ENCODE results near the gene TSFM. TPM values are rescaled to one million over a fixed set of nuclear protein-coding genes. Genes with fewer than 3 reads are reported as not detected.
A peak's percentile ranks its signal among the peaks of the same experiment; 100 is the strongest.

TSFM gene
- total RNA-seq, 1 experiment from 2014 or later = 40.7 TPM

DNA sequence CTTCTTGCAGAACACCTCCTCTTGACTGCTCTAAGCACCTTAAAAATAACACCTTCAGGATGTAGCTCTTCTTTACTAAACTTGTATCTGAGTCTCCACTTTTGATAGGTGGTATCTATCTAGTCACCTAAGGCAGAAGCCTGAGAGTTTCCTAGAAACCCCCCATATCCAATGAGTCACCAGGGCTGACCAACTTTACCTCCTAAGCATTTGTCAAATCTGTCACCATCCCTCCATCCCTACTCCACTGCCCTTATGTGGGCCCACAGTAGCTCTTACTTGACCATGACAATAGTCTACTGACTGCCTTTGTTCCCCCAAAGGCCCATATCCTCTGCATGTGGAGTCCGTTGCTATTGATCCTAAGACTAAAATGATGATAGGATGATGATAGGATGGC is 20.0 kb downstream of the TSFM start:
- no peak overlapping the region for H3K4me3 ChIP-seq (ENCODE audit: low read length)
- no peak overlapping the region for H3K27ac ChIP-seq (ENCODE audit: low read length)
- no peaks in the 10 kb centered on the region for H3K4me1 ChIP-seq (ENCODE audit: low read length)
- no peak overlapping the region for H3K4me2 ChIP-seq (ENCODE audit: low read depth, low read length, poor library complexity, severe bottlenecking)
- peaks cover 5% of the 10 kb centered on the region for H3K36me3 ChIP-seq (ENCODE audit: insufficient read depth, low read length)
- H3K9me2 ChIP-seq (replicated peaks; ENCODE audit: insufficient read depth, low read length) = no peaks in the 10 kb centered on the region
- no peaks in the 10 kb centered on the region for H3K79me2 ChIP-seq (ENCODE audit: low read length)
- H3K27me3 ChIP-seq (ENCODE audit: low read length) = no peaks in the 10 kb centered on the region
- H3K9ac ChIP-seq (ENCODE audit: low read length) = no peak overlapping the region
- H3K9me3 ChIP-seq (ENCODE audit: low read length) = no peaks in the 10 kb centered on the region
- no peak for DNase-seq
- H4K20me1 ChIP-seq (ENCODE audit: insufficient read depth, low read depth, low read length) = no peaks in the 10 kb centered on the region
- H2AFZ ChIP-seq (ENCODE audit: low read length) = no peak overlapping the region

- no peaks in the 10 kb centered on the region for H3K27me3 ChIP-seq (ENCODE audit: low read length)
- H2AFZ ChIP-seq (ENCODE audit: low read length) = no peak overlapping the region
- H3K9me3 ChIP-seq (ENCODE audit: low read length) = no peaks in the 10 kb centered on the region
- no peaks in the 10 kb centered on the region for H3K9me2 ChIP-seq (replicated peaks; ENCODE audit: insufficient read depth, low read length)
- no peaks in the 10 kb centered on the region for H3K4me1 ChIP-seq (ENCODE audit: low read length)
- no peak overlapping the region for H3K4me3 ChIP-seq (ENCODE audit: low read length)
- no peaks in the 10 kb centered on the region for H3K79me2 ChIP-seq (ENCODE audit: low read length)
- no peak overlapping the region for H3K27ac ChIP-seq (ENCODE audit: low read length)
- no peaks in the 10 kb centered on the region; the same call in none of the 2 replicates for H3K36me3 ChIP-seq (ENCODE audit: insufficient read depth, low read length)
- peak; percentile 53 for DNase-seq
- no peak overlapping the region for H3K4me2 ChIP-seq (ENCODE audit: low read depth, low read length, poor library complexity, severe bottlenecking)
- H4K20me1 ChIP-seq (ENCODE audit: insufficient read depth, low read depth, low read length) = no peaks in the 10 kb centered on the region
- H3K9ac ChIP-seq (ENCODE audit: low read length) = no peak overlapping the region
Measured at GRCh38 chr12:57803319-57803893, 20.8 kb downstream of the TSFM start.

DNA sequence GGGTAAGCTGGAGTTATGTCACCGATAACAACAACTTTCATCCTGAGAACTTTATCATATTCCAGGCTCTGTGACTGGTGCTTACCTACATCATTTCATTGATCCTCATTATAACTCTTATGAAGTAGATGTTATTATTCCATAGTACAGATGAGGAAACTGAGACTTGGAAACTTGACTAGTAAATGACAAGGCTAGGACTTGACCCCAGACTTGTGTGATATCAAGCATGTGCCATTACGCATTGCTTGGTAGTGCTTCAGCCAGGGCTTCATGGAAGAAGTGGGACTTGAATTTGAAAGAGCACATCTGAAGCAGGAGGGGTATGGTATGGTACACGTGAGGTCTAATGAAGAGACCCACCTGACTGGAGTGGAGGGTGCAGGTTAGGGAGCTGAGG is 24.1 kb downstream of the TSFM start:
- Histone ChIP-seq H3K27me3 (ENCODE audit: low read length) (no peaks in the 10 kb centered on the region), H3K36me3 (ENCODE audit: insufficient read depth, low read length) (no peaks in the 10 kb centered on the region; the same call in 1 of the 2 replicates), H3K9me2 (replicated peaks; ENCODE audit: insufficient read depth, low read length) (no peaks in the 10 kb centered on the region), H3K4me1 (ENCODE audit: low read length) (no peaks in the 10 kb centered on the region), H3K27ac (ENCODE audit: low read length) (no peak overlapping the region), H3K4me2 (ENCODE audit: low read depth, low read length, poor library complexity, severe bottlenecking) (no peak overlapping the region), H3K9ac (ENCODE audit: low read length) (no peak overlapping the region), H3K9me3 (ENCODE audit: low read length) (no peaks in the 10 kb centered on the region), H4K20me1 (ENCODE audit: insufficient read depth, low read depth, low read length) (no peaks in the 10 kb centered on the region), H3K79me2 (ENCODE audit: low read length) (no peaks in the 10 kb centered on the region), H2AFZ (ENCODE audit: low read length) (no peak overlapping the region), H3K4me3 (ENCODE audit: low read length) (no peak overlapping the region)
- no peak for DNase-seq

DNA sequence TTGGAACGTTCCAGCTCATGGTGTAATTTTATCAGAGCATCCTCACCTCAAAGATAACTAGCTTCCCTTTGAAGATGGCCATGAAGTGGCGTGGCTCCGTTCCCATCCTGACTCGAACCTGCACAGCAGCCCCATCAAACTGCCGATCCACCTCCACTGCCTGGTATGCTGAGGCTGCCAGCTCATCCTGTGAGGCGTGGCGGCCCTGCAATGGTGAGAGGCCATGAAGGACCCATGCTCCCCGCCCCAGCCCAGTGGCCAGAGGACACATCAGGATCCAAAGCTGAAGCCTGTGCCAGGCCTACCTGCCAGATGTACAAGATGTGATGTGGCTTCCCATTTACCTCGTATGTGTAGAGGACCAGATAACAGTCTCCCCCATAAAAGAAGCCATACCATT is 24.7 kb downstream of the TSFM start:
- DNase-seq = no peak
- no peaks in the 10 kb centered on the region for H3K9me3 ChIP-seq (ENCODE audit: low read length)
- H3K36me3 ChIP-seq (ENCODE audit: insufficient read depth, low read length) = no peaks in the 10 kb centered on the region; the same call in 1 of the 2 replicates
- no peak overlapping the region for H3K27ac ChIP-seq (ENCODE audit: low read length)
- no peaks in the 10 kb centered on the region for H3K79me2 ChIP-seq (ENCODE audit: low read length)
- H3K4me3 ChIP-seq (ENCODE audit: low read length) = no peak overlapping the region
- no peak overlapping the region for H3K4me2 ChIP-seq (ENCODE audit: low read depth, low read length, poor library complexity, severe bottlenecking)
- no peaks in the 10 kb centered on the region for H3K4me1 ChIP-seq (ENCODE audit: low read length)
- no peaks in the 10 kb centered on the region for H3K27me3 ChIP-seq (ENCODE audit: low read length)
- no peak overlapping the region for H2AFZ ChIP-seq (ENCODE audit: low read length)
- no peaks in the 10 kb centered on the region for H3K9me2 ChIP-seq (replicated peaks; ENCODE audit: insufficient read depth, low read length)
- no peak overlapping the region for H3K9ac ChIP-seq (ENCODE audit: low read length)
- no peaks in the 10 kb centered on the region for H4K20me1 ChIP-seq (ENCODE audit: insufficient read depth, low read depth, low read length)

DNA sequence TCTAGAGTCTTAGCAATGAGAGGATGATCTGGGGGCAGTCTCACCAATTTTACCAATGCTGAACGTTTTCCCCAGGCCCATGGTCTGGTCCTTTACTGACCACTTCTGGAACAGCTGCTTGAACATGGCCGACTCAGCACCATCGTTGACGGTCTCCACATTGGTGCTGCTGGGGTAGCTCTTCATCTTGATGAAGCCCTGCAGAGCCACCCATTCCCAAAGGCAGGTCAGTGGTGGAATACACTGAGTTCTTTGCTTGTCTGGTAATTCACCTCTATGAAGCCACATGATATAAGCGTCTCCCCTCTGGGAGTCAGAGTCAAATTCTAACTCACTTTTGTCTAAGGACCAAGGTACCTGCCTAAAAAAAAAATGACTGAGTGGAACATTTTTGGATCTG is 25.8 kb downstream of the TSFM start:
- Histone ChIP-seq H3K4me1 (ENCODE audit: low read length) (no peaks in the 10 kb centered on the region), H3K27me3 (ENCODE audit: low read length) (no peaks in the 10 kb centered on the region), H3K9me2 (replicated peaks; ENCODE audit: insufficient read depth, low read length) (no peaks in the 10 kb centered on the region), H3K36me3 (ENCODE audit: insufficient read depth, low read length) (no peaks in the 10 kb centered on the region), H2AFZ (ENCODE audit: low read length) (no peak overlapping the region), H3K4me2 (ENCODE audit: low read depth, low read length, poor library complexity, severe bottlenecking) (no peak overlapping the region), H3K9me3 (ENCODE audit: low read length) (no peaks in the 10 kb centered on the region), H3K4me3 (ENCODE audit: low read length) (no peak overlapping the region), H4K20me1 (ENCODE audit: insufficient read depth, low read depth, low read length) (no peaks in the 10 kb centered on the region), H3K27ac (ENCODE audit: low read length) (no peak overlapping the region), H3K9ac (ENCODE audit: low read length) (no peak overlapping the region), H3K79me2 (ENCODE audit: low read length) (no peaks in the 10 kb centered on the region)
- DNase-seq = no peak

- H3K9me2 ChIP-seq (replicated peaks; ENCODE audit: insufficient read depth, low read length) = no peaks in the 10 kb centered on the region
- no peak for DNase-seq
Measured at GRCh38 chr12:57809425-57809824, 26.8 kb downstream of the TSFM start.

DNA sequence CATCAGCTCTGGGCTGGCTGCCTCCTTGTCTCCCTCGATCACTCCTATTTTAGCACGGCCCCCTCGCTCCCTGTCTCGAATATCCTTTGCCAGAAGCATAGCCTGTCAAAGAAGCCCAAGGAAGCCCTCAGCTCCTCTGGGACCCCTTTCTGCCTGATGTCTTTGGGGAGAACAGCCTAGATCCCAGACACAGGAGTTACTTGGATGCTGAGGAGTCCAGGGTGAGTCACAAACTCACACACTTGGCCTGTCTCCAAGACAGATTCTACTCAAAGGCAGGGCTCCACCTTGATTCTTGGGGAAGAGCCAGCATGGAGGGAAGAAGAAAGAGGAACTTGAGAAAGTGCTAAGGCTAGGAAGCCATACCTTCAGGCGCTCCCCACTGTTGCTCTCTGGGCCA is 27.9 kb downstream of the TSFM start:
- Histone ChIP-seq H2AFZ (ENCODE audit: low read length) (no peak overlapping the region), H3K4me2 (ENCODE audit: low read depth, low read length, poor library complexity, severe bottlenecking) (no peak overlapping the region)
- no peak for DNase-seq

More at GRCh38 chr12:57809425-57809824, 26.8 kb downstream of the TSFM start:
- Histone ChIP-seq H3K27ac (ENCODE audit: low read length) (no peak overlapping the region), H3K4me3 (ENCODE audit: low read length) (no peak overlapping the region), H2AFZ (ENCODE audit: low read length) (no peak overlapping the region), H3K36me3 (ENCODE audit: insufficient read depth, low read length) (no peaks in the 10 kb centered on the region), H3K27me3 (ENCODE audit: low read length) (no peaks in the 10 kb centered on the region), H3K9ac (ENCODE audit: low read length) (no peak overlapping the region), H4K20me1 (ENCODE audit: insufficient read depth, low read depth, low read length) (no peaks in the 10 kb centered on the region), H3K4me1 (ENCODE audit: low read length) (no peaks in the 10 kb centered on the region), H3K4me2 (ENCODE audit: low read depth, low read length, poor library complexity, severe bottlenecking) (no peak overlapping the region), H3K9me3 (ENCODE audit: low read length) (no peaks in the 10 kb centered on the region), H3K79me2 (ENCODE audit: low read length) (no peaks in the 10 kb centered on the region)

DNA sequence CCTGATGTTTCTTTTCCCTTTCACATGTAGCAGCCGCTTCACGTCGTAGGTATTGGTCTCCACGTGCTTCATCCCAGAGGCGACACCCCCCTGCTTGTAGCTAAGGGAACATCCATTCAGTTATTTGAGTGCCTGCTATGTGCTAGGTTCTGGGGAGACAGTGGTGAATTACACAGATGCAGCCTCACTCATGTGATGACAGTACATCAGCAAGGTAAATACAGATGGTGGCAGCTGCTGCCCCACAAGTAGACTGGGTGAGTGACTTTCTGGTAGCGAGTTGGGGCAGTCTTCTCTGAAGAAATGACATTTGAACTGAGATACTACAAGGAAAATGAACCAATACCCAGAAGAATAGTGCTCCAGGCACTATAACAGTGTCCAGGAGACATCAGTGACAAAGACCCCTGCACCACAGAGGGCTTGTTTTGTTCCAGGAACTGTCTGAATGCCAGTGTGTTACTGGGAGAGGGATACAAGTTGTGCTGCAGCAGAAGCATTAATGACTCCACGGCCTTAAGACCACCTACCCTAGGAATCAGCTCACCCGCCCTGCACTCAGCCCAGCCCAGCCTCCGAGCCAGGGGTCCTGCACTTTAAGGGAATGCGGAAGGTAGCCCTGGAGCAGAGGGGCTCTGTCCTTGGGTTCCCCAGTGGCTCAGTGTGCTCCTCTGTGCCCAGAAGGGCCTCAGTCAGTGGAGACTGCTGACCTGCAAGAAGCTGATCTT is 28.6 kb downstream of the TSFM start:
- no peak overlapping the region for H2AFZ ChIP-seq (ENCODE audit: low read length)

More for the DNA sequence above, 27.9 kb downstream of the TSFM start:
- Histone ChIP-seq H3K36me3 (ENCODE audit: insufficient read depth, low read length) (no peaks in the 10 kb centered on the region), H3K4me1 (ENCODE audit: low read length) (no peaks in the 10 kb centered on the region), H3K27ac (ENCODE audit: low read length) (no peak overlapping the region), H3K9ac (ENCODE audit: low read length) (no peak overlapping the region), H3K9me2 (replicated peaks; ENCODE audit: insufficient read depth, low read length) (no peaks in the 10 kb centered on the region), H4K20me1 (ENCODE audit: insufficient read depth, low read depth, low read length) (no peaks in the 10 kb centered on the region), H3K4me3 (ENCODE audit: low read length) (no peak overlapping the region), H3K9me3 (ENCODE audit: low read length) (no peaks in the 10 kb centered on the region), H3K79me2 (ENCODE audit: low read length) (no peaks in the 10 kb centered on the region), H3K27me3 (ENCODE audit: low read length) (no peaks in the 10 kb centered on the region)

More for the DNA sequence above, 28.6 kb downstream of the TSFM start:
- no peak overlapping the region for H3K27ac ChIP-seq (ENCODE audit: low read length)
- H3K36me3 ChIP-seq (ENCODE audit: insufficient read depth, low read length) = no peaks in the 10 kb centered on the region
- H3K9ac ChIP-seq (ENCODE audit: low read length) = no peak overlapping the region
- H3K9me3 ChIP-seq (ENCODE audit: low read length) = no peaks in the 10 kb centered on the region
- no peaks in the 10 kb centered on the region for H3K4me1 ChIP-seq (ENCODE audit: low read length)
- H3K79me2 ChIP-seq (ENCODE audit: low read length) = no peaks in the 10 kb centered on the region
- DNase-seq = no peak
- H3K4me3 ChIP-seq (ENCODE audit: low read length) = no peak overlapping the region
- no peaks in the 10 kb centered on the region for H4K20me1 ChIP-seq (ENCODE audit: insufficient read depth, low read depth, low read length)
- H3K27me3 ChIP-seq (ENCODE audit: low read length) = no peaks in the 10 kb centered on the region
- no peak overlapping the region for H3K4me2 ChIP-seq (ENCODE audit: low read depth, low read length, poor library complexity, severe bottlenecking)
- H3K9me2 ChIP-seq (replicated peaks; ENCODE audit: insufficient read depth, low read length) = no peaks in the 10 kb centered on the region
